Left lung (tissue), 10 donors: ENCODE data around the gene INTS11. TPM values are rescaled to one million over a fixed set of nuclear protein-coding genes. Genes with fewer than 3 reads are reported as not detected.
A peak's percentile ranks its signal among the peaks of the same experiment; 100 is the strongest.

ENCODE experiments used
- ATAC-seq: fragments of 200-7000 bp; cut with Tn5 transposase; one replicate; pipeline ENCODE4 v1.9.1; 2020; ENCODE audit warnings: moderate library complexity
- DNase-seq, 4 donors: peaks; one replicate each; pipeline ENCODE4 v3.0.0-alpha.2; 2013 to 2020
- H3K27ac ChIP-seq, 2 donors: fragments of 200-600 bp; sonication (generic) in 1 of 2; one replicate each; pipeline versions ENCODE4 v1.5.0 to v1.8.0; 2020 to 2021
- H3K27me3 ChIP-seq, 2 donors: fragments of 200-600 bp; sonication (generic) in 1 of 2; one replicate each; pipeline versions ENCODE4 v1.5.0 to v1.8.0; 2020 to 2021
- H3K36me3 ChIP-seq, 2 donors: fragments of 200-600 bp; sonication (generic) in 1 of 2; one replicate each; pipeline versions ENCODE4 v1.5.0 to v1.8.0; 2020 to 2021
- H3K4me1 ChIP-seq, 2 donors: fragments of 200-600 bp; one replicate each; pipeline ENCODE4 v1.8.0; 2021
- H3K4me3 ChIP-seq, 2 donors: fragments of 200-600 bp; sonication (generic) in 1 of 2; one replicate each; pipeline versions ENCODE4 v1.5.0 to v1.8.0; 2020 to 2021; ENCODE audit warnings: mild to moderate bottlenecking in 1 of 2
- H3K9me3 ChIP-seq, 2 donors: fragments of 200-600 bp; sonication (generic) in 1 of 2; one replicate each; pipeline versions ENCODE4 v1.5.0 to v1.8.0; 2020 to 2021
- CTCF ChIP-seq, 2 donors: fragments of 200-600 bp; sonication (generic) in 1 of 2; IDR thresholded peaks; one replicate each; pipeline versions ENCODE4 v1.5.0 to v1.8.0; 2021; ENCODE audit warnings: antibody characterized with exemption in 2 of 2
- intact Hi-C, 2 donors: fragments of 100-400 bp; cut with DNase I; formaldehyde crosslinking; loops; one replicate each; pipeline versions ENCODE4 v1.11.2 to v1.14.2; 2022
- polyA plus RNA-seq, 6 donors: library from polyadenylated mRNA; unstranded; fragments of 120-200 nt; gene quantifications; one replicate each; pipeline ENCODE4 v1.2.1, GENCODE V29; 2013; ENCODE audit not compliant: insufficient read length in 6 of 6
- total RNA-seq, 2 donors: library from RNA; stranded (reverse); fragmentation: NEBNext Ultra II Directional; extraction: Animal tissue kit (Norgen Biotek cat#: 25700); gene quantifications; one replicate each; pipeline ENCODE4 v1.2.1, GENCODE V29; 2021
- donor health status: DM: no; HTN: yes; CAD: no.
- donor health status: DM: no; HTN: no; CAD: no.

Gene INTS11
- total and polyA plus RNA-seq, 8 donors = 67.0 to 166 (median 117) TPM

- Histone ChIP-seq H3K27ac (no peak overlapping the region), H3K4me3 (no peak overlapping the region), H3K36me3 (peaks cover 0 to 51% of the 10 kb centered on the region in 2 donors), H3K27me3 (no peaks in the 10 kb centered on the region), H3K9me3 (no peaks in the 10 kb centered on the region), H3K4me1 (peaks cover 19 to 67% of the 10 kb centered on the region in 2 donors)
- intact Hi-C loops = no loop called here
- TF ChIP-seq CTCF (IDR thresholded peaks at IDR 0.05) = no peak
- no peak for DNase-seq
- ATAC-seq = no peak
Observed at GRCh38 chr1:1322418-1322817, 2.0 kb downstream of the INTS11 start.

GRCh38 chr1:1321477-1321876 lies 3.0 kb downstream of the INTS11 start:
- Histone ChIP-seq H3K9me3 (no peaks in the 10 kb centered on the region), H3K4me1 (peaks cover 19 to 62% of the 10 kb centered on the region in 2 donors), H3K27ac (no peak overlapping the region), H3K4me3 (no peak overlapping the region), H3K27me3 (no peaks in the 10 kb centered on the region), H3K36me3 (peaks cover 0 to 50% of the 10 kb centered on the region in 2 donors)
- DNase-seq (no peak), ATAC-seq (no peak)
- no peak for TF ChIP-seq CTCF (IDR thresholded peaks at IDR 0.05)
- intact Hi-C loops = no loop called here

- Histone ChIP-seq H3K27me3 (no peaks in the 10 kb centered on the region), H3K4me3 (no peak overlapping the region), H3K27ac (no peak overlapping the region), H3K9me3 (no peaks in the 10 kb centered on the region), H3K4me1 (peaks cover 13 to 56% of the 10 kb centered on the region in 2 donors), H3K36me3 (peaks cover 0 to 56% of the 10 kb centered on the region in 2 donors)
- DNase-seq (no peak), ATAC-seq (no peak)
- TF ChIP-seq CTCF (IDR thresholded peaks at IDR 0.05) = no peak
- intact Hi-C loops = no loop called here
Observed at GRCh38 chr1:1320666-1321448, 3.6 kb downstream of the INTS11 start.

GRCh38 chr1:1319646-1319941 lies 4.9 kb downstream of the INTS11 start:
- intact Hi-C loops = no loop called here
- DNase-seq (no peak), ATAC-seq (no peak)
- Histone ChIP-seq H3K36me3 (peaks cover 0 to 64% of the 10 kb centered on the region in 2 donors), H3K9me3 (no peaks in the 10 kb centered on the region), H3K27ac (no peak overlapping the region), H3K4me1 (peaks cover 7 to 47% of the 10 kb centered on the region in 2 donors), H3K4me3 (no peak overlapping the region), H3K27me3 (no peaks in the 10 kb centered on the region)
- TF ChIP-seq CTCF (IDR thresholded peaks at IDR 0.05) = no peak

GRCh38 chr1:1318777-1319645 lies 5.4 kb downstream of the INTS11 start:
- peaks cover 7 to 47% of the 10 kb centered on the region in 2 donors for H3K4me1 ChIP-seq
- H3K36me3 ChIP-seq = peaks cover 0 to 70% of the 10 kb centered on the region in 2 donors
- H3K4me3 ChIP-seq = no peak overlapping the region
- H3K9me3 ChIP-seq = no peaks in the 10 kb centered on the region
- H3K27ac ChIP-seq = peak overlapping the region; percentile 38 to 65
- no peak for ATAC-seq
- no peak for DNase-seq
- no peak for TF ChIP-seq CTCF (IDR thresholded peaks at IDR 0.05)
- intact Hi-C loops = no loop called here
- no peaks in the 10 kb centered on the region for H3K27me3 ChIP-seq
